HG02938 (cell line): Measurements from ENCODE around the gene ZNF606.

Experiments
- ATAC-seq: cut with Tn5 transposase; IDR thresholded peaks from one replicate; pipeline ENCODE4 v1.9.1; 2021; ENCODE audit warnings: mild to moderate bottlenecking, moderate library complexity; ENCODE audit not compliant: unreplicated experiment

The ZNF606 gene

DNA sequence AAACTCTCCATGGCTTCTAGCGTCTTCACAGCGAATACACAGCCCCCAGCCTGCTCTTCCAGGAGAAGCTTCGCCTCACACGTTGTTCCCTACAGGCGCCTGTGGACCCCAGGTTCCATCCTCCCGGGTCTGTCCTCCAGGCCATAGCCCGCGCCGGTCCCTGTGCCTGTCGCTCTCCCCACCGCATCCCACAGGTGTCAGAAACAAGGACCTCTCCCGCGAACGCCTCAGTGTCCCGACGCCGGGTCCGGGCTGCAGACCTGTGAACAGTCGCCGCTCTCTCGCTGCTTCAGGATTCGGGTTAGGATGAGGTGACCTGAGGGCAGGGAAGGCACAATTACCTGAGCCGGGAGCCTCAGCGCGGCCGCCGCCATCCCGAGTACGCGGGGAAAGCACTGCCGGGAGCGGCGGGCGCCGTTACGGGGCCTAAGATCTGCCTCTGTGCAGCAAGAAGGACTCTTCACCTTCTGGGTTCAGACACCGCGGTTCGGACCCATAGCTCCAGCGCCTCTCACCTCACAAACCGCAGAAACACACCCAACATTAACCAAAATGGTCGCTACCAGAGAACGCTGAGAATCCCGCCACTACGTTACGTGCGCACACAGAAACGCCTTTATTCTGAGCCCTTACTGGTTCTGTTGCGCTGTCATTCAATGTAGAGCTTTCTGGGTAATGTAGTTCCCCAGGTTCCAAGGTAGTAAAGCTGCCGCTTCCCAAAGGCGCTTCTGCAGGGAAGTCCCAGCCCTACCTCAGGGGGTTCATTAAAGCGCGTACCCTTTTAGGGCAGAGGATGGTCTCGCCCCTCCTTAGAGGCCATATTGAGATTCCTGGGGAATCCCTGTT, 67.6 kb downstream of the ZNF606 start, which contains the start of gene ZNF418:
Gene ZNF418 (minus strand): TSS at position 583 of the 846 bp plus-strand sequence. CDS start 1,580 bp downstream, outside the sequence.
- no peak for ATAC-seq

DNA sequence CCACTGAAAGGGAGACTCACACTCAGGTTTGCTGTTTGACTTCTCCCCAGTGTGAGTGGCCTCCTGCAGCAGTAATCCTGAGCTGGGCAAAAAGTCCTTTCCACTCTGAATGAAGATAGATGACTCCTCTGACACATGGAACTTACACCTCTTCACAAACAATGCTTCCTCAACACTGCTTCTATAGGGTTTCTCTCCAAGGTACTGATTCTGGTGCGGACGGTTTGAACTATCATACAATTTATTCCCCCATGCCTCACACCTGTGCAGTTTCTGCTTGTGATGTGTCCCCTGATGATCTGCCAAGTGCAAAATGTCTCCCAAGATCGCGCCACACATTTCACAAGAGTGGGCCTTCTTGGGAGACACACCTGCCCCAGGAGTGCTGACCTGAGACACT, 75.0 kb downstream of the ZNF606 start:
- no peak for ATAC-seq
